ENCODE data around the gene SPATA31A7.
"Not testable (repeated sequence)": the region's sequence is repeated elsewhere in the genome, so short reads cannot be mapped to it uniquely, and the experiment has no call there.

Gene SPATA31A7

GRCh38 chr9:61189736-61190135 is at the start of gene SPATA31A7:
TSS of gene SPATA31A7 (plus strand) at chr9:61190036. CDS start at chr9:61190065, 29 bp downstream.
- H3K79me2 ChIP-seq; H3K4me2 ChIP-seq (ENCODE audit: low read length); H3K27ac ChIP-seq; H3K36me3 ChIP-seq (ENCODE audit: control insufficient read depth, insufficient read depth, low read length); H3K27me3 ChIP-seq (ENCODE audit: control insufficient read depth, insufficient read depth, low read length); H3K9me3 ChIP-seq (ENCODE audit: control insufficient read depth, low read length); H3K9ac ChIP-seq; H2AFZ ChIP-seq; H3K4me1 ChIP-seq; H3K4me3 ChIP-seq (ENCODE audit: low read depth, low read length): not testable (repeated sequence)

DNA sequence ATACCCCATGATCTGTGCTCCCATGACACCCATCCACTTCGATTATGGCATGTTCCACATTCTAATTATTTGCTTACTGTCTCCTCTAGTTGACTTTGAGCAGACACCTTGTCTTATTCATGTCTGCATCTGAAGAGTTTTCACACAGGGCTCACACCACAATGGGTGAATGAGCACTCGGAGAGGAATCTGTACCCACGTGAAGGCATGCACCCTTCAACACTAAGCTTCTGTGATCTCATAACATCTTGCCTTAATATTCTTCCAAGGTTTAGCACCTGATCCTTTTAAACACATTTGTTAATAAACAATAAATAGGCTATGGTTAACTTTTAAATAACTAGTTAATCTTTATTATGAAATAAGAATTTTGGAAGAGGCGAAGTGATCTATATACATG is 36.6 kb downstream of the SPATA31A7 start:
- H3K4me1 ChIP-seq; H3K4me3 ChIP-seq (ENCODE audit: low read depth, low read length); H3K27ac ChIP-seq; H3K79me2 ChIP-seq; H3K9me3 ChIP-seq (ENCODE audit: control insufficient read depth, low read length); H3K9ac ChIP-seq; H3K36me3 ChIP-seq (ENCODE audit: control insufficient read depth, insufficient read depth, low read length); H3K27me3 ChIP-seq (ENCODE audit: control insufficient read depth, insufficient read depth, low read length); H2AFZ ChIP-seq; H3K4me2 ChIP-seq (ENCODE audit: low read length): not testable (repeated sequence)

Measured in parathyroid adenoma (tissue), 2 donors.